Thyroid gland (tissue), 4 donors: Measurements from ENCODE around the gene NFKB1.

ENCODE experiments used
- POLR2A ChIP-seq, 2 donors: fragments of 450-650 bp; IDR thresholded peaks; one replicate each; pipeline ENCODE4 v1.6.1; 2017; ENCODE audit warnings: antibody characterized with exemption in 2 of 2, mild to moderate bottlenecking in 2 of 2, moderate library complexity in 1 of 2
- TF ChIP-seq, protein P1 (sequence below), 6 experiments: fragments of 200-600 bp in 3 of 6; fragments of 450-650 bp in 3 of 6; sonication (generic) in 3 of 6; IDR thresholded peaks; one replicate each; pipeline ENCODE4 v1.5.1; 2016 to 2019; ENCODE audit warnings: antibody characterized with exemption in 6 of 6, mild to moderate bottlenecking in 2 of 6, inconsistent platforms in 1 of 6, moderate library complexity in 1 of 6

GRCh38 chr4:102620697-102621497 is 119.7 kb downstream of the NFKB1 start:
- TF ChIP-seq, protein P1, sequence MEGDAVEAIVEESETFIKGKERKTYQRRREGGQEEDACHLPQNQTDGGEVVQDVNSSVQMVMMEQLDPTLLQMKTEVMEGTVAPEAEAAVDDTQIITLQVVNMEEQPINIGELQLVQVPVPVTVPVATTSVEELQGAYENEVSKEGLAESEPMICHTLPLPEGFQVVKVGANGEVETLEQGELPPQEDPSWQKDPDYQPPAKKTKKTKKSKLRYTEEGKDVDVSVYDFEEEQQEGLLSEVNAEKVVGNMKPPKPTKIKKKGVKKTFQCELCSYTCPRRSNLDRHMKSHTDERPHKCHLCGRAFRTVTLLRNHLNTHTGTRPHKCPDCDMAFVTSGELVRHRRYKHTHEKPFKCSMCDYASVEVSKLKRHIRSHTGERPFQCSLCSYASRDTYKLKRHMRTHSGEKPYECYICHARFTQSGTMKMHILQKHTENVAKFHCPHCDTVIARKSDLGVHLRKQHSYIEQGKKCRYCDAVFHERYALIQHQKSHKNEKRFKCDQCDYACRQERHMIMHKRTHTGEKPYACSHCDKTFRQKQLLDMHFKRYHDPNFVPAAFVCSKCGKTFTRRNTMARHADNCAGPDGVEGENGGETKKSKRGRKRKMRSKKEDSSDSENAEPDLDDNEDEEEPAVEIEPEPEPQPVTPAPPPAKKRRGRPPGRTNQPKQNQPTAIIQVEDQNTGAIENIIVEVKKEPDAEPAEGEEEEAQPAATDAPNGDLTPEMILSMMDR (IDR thresholded peaks at IDR 0.05), result peak; percentile 45 to 86 (median 66)
- no peak for TF ChIP-seq POLR2A (IDR thresholded peaks at IDR 0.05)
